SIG-M5 (cell line): Measurements from ENCODE around the gene RPAP2.
"Not testable (repeated sequence)": the region's sequence is repeated elsewhere in the genome, so short reads cannot be mapped to it uniquely, and the experiment has no call there.

Experiments used
- DNase-seq: peaks from one replicate; lab custom pipeline; 2025; lab: John Stamatoyannopoulos, UW

RPAP2 gene

GRCh38 chr1:92376345-92376744 is 77.5 kb downstream of the RPAP2 start:
- DNase-seq = no peak

GRCh38 chr1:92377991-92378390 is 79.1 kb downstream of the RPAP2 start:
- not testable (repeated sequence) for DNase-seq

- DNase-seq = no peak
These were observed 82.0 kb downstream of the RPAP2 start for GRCh38 chr1:92380867-92381266.

GRCh38 chr1:92393966-92394365 is 95.1 kb downstream of the RPAP2 start:
- DNase-seq = not testable (repeated sequence)

- DNase-seq = no peak
These were observed 99.7 kb downstream of the RPAP2 start for GRCh38 chr1:92398519-92398918.

GRCh38 chr1:92399076-92399475 is 100.2 kb downstream of the RPAP2 start:
- no peak for DNase-seq

- DNase-seq = no peak
These were observed 105.8 kb downstream of the RPAP2 start for GRCh38 chr1:92404661-92405060.

- no peak for DNase-seq
These were observed 110.0 kb downstream of the RPAP2 start for GRCh38 chr1:92408825-92409224.

- DNase-seq = no peak
These were observed 111.2 kb downstream of the RPAP2 start for GRCh38 chr1:92409946-92410549.

- DNase-seq = no peak
These were observed 111.8 kb downstream of the RPAP2 start for GRCh38 chr1:92410706-92411105.

- DNase-seq = no peak
These were observed 112.7 kb downstream of the RPAP2 start for GRCh38 chr1:92411511-92411910.

GRCh38 chr1:92419642-92420041 is 120.8 kb downstream of the RPAP2 start:
- no peak for DNase-seq

- no peak for DNase-seq
These were observed 125.5 kb downstream of the RPAP2 start for GRCh38 chr1:92424381-92424780.

GRCh38 chr1:92425617-92426016 is 126.8 kb downstream of the RPAP2 start:
- no peak for DNase-seq

GRCh38 chr1:92430030-92430429 is 131.2 kb downstream of the RPAP2 start:
- no peak for DNase-seq

- DNase-seq = not testable (repeated sequence)
These were observed 135.7 kb downstream of the RPAP2 start for GRCh38 chr1:92434572-92434971.

- no peak for DNase-seq
These were observed 140.4 kb downstream of the RPAP2 start for GRCh38 chr1:92439291-92439690.

- DNase-seq = no peak
These were observed 142.4 kb downstream of the RPAP2 start for GRCh38 chr1:92441316-92441696.

GRCh38 chr1:92441697-92442342 is 143.0 kb downstream of the RPAP2 start:
- no peak for DNase-seq

GRCh38 chr1:92442351-92442750 is 143.5 kb downstream of the RPAP2 start:
- no peak for DNase-seq

GRCh38 chr1:92443893-92444292 is 145.0 kb downstream of the RPAP2 start:
- DNase-seq = no peak

GRCh38 chr1:92444351-92444750 is 145.5 kb downstream of the RPAP2 start:
- no peak for DNase-seq

- DNase-seq = no peak
These were observed 147.0 kb downstream of the RPAP2 start for GRCh38 chr1:92445865-92446264.

GRCh38 chr1:92446546-92446945 is 147.7 kb downstream of the RPAP2 start:
- no peak for DNase-seq
